ENCODE results near the gene CA10.

- TF ChIP-seq POLR2A (IDR thresholded peaks at IDR 0.05) (no peak), POLR2AphosphoS5 (IDR thresholded peaks at IDR 0.05; ENCODE audit: insufficient read depth in 1 of 2, low read depth in 1 of 2) (no peak)
Measured at GRCh38 chr17:51765282-51766135, 393.0 kb downstream of the CA10 start.

All from vagina (tissue), 2 donors.